GM18873 (cell line): ENCODE measurements around the gene BBS12.
"Not testable (repeated sequence)": the region's sequence is repeated elsewhere in the genome, so short reads cannot be mapped to it uniquely, and the experiment has no call there.

ENCODE experiments used
- ATAC-seq: cut with Tn5 transposase; IDR thresholded peaks from one replicate; pipeline ENCODE4 v1.9.1; 2021; ENCODE audit warnings: mild to moderate bottlenecking, moderate library complexity, moderate number of reproducible peaks; ENCODE audit not compliant: unreplicated experiment, low FRiP score

BBS12 gene

GRCh38 chr4:122764071-122764820 lies 31.7 kb downstream of the BBS12 start:
- ATAC-seq: no peak

GRCh38 chr4:122764821-122765215 lies 32.3 kb downstream of the BBS12 start:
- peak; percentile 88 for ATAC-seq

GRCh38 chr4:122765692-122766352 lies 33.3 kb downstream of the BBS12 start:
- ATAC-seq: no peak

GRCh38 chr4:122766353-122766705 lies 33.8 kb downstream of the BBS12 start:
- ATAC-seq: no peak

GRCh38 chr4:122766950-122767349 lies 34.4 kb downstream of the BBS12 start:
- no peak for ATAC-seq

GRCh38 chr4:122771724-122772123 lies 39.2 kb downstream of the BBS12 start:
- no peak for ATAC-seq

GRCh38 chr4:122772311-122772710 lies 39.8 kb downstream of the BBS12 start:
- ATAC-seq: no peak

DNA sequence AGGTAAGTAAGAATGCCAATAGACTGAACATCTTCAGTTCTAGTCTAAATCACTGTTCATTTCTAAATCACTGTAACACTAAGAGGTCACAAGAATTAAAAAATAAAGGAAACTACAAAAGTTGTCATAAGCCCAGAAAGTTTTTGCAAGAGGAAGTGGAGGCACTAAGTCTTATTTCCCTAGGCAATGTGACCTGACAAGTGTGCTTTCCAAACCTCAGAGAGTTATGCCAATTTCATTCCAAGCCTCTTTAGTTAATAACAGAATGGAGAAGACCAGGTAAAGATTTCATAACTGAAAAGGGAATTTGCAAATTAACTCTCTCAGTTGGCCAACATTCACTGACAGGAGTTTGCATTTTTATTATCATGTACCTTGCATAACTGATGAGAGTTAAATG lies 40.5 kb downstream of the BBS12 start:
- no peak for ATAC-seq

GRCh38 chr4:122775039-122775438 lies 42.5 kb downstream of the BBS12 start:
- ATAC-seq: no peak

GRCh38 chr4:122775987-122776836 lies 43.7 kb downstream of the BBS12 start:
- no peak for ATAC-seq

DNA sequence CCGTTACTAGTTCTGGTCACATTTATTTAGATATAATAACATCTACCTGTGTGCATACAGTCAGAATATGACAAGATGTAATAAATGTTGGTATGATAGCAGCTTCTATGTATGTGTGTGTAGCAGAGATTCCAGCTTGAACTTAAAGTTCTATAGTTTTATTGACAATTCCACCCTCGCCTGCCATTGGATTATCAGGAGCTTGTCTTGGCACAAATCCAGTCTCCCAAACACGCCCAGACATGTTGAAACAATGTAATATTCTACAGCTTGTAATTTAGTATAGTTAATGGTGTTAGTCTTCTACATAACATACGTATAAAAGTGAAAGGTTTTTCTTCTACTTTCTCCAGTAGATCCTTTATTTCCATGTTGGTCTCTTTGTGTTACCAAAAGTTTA lies 44.4 kb downstream of the BBS12 start:
- ATAC-seq: no peak

DNA sequence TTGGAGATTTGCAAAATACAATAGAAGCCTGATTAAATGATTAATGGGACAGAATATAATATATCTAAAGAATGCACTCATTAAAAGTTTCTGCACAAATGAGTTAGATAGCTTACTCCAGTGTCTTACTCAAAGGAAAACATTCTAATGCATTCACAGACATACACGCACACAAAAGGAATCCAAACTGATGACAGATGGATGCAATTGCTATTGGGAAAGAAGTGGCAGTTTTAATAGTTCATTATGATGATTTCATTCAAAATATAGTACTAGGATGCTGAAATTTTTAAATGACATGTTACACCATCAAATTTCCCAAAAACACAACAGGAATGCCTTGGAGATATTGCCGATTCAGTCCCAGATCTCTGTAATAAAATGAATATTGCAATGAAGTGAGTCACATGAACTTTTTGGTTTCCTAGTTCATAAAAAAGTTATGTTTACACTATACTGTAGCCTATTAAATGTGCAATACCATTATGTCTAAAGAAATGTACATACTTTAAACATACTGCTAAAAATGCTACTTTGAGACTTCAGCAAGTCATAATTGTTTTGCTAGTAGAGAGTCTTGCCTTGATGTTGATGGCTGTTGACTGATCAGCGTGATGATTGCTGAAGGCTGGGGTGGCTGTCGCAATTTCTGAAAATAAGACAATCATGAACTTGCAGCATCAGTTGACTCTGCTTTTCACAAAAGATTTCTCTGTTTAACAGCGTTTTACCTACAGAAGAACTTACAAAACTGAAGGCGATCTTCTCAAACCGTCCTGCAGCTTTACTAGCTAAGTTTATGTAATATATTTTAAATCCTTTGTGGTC lies 45.6 kb downstream of the BBS12 start:
- no peak for ATAC-seq

DNA sequence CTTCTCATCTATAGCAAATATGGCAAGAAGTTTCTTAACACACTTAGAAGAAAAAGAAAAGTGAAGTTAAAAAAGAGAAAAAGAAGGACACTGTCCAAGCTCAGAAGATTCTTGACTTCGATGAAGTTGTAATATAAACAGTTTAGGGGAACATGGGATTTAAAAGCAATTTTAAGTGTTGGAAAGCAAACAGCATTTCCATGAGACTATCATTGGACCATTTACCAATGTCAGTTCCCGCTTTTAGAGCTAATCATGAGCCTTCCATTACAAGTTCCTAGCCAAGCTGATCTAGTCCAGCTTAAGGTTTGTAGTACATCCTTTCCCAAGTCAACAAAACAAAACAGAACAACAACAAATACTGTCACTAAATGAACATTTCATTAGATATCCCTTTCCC lies 49.0 kb downstream of the BBS12 start:
- ATAC-seq: no peak

GRCh38 chr4:122783301-122784215 lies 51.1 kb downstream of the BBS12 start:
- no peak for ATAC-seq

DNA sequence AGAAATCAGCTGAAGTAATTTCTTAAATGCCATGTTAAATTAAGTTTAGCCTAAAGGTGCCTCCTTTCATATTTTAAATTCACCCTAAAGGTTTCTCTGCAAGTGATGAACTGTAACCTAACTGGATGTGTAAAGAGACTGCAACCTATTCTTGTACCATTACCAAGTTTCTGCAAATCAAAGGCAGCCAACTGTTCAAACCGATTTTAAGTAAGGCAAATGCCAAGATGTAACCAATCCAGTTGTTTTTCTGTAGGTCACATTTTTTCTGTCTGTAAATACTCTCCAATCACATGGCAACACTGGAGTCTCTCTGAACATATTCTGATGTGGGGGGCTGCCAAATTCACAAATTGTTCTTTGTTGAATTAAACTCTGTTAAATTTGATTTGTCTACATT lies 51.8 kb downstream of the BBS12 start:
- no peak for ATAC-seq

- no peak for ATAC-seq
Measured at GRCh38 chr4:122785099-122785498, 52.6 kb downstream of the BBS12 start.

DNA sequence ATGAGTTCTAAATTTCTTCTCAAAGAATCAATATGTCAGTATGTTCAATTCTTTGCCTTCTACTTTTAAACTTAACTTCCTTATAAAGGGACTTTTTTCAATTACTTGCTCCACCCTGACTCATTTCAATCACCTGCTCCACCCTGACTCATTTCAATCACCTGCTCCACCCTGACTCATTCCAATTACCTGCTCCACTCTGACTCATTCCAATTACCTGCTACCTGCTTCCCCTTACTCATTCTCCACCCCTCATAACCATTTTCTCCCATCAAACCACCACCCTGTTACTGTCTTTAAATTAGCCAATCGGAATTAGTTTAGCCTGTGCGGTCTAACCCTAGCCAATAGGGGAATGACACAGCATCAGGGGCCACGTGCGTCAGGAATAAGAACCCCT lies 53.8 kb downstream of the BBS12 start:
- ATAC-seq: not testable (repeated sequence)

GRCh38 chr4:122786920-122787319 lies 54.4 kb downstream of the BBS12 start:
- ATAC-seq: not testable (repeated sequence)

DNA sequence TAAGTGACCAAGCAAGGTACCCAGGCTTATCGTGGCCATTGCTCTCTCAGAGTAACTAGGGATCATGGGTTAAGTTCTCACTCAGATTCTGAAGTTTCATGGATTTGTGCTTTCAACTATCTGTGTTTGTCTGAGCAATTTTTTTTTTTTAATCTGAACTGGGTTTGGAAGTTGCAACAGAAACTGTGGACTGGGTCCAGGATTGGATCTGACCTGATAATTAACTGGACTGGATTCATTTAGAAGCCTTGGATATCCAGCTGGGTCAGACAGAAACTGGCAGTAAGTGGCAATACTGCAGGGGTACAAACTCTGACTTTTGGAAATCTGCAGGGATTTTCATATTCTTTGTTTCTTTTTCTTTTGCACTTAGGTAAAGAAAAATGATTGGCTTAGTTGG lies 55.4 kb downstream of the BBS12 start:
- ATAC-seq: no peak
